Kidney (tissue), 14 donors: ENCODE data around the gene MDFI. TPM values are rescaled to one million over a fixed set of nuclear protein-coding genes. Genes with fewer than 3 reads are reported as not detected.

Experiments used
- DNase-seq, 5 donors: peaks; one replicate each; pipeline ENCODE4 v3.0.0-alpha.2; 2013 to 2020
- FAIRE-seq: peaks from 2 replicates; lab custom pipeline; 2012; peaks lifted over from hg19 to GRCh38; lab: Jason Lieb, UNC
- H3K27ac ChIP-seq, 2 donors: one replicate each; pipeline ENCODE4 v1.7.0; 2013; ENCODE audit warnings: low read depth in 2 of 2, low read length in 2 of 2, inconsistent platforms in 1 of 2
- H3K27me3 ChIP-seq: one replicate; pipeline ENCODE4 v1.7.1; 2013; ENCODE audit warnings: low read length, inconsistent platforms; ENCODE audit not compliant: control insufficient read depth, insufficient read depth
- H3K36me3 ChIP-seq, 3 donors: one replicate each; pipeline versions ENCODE4 v1.7.0 to v1.7.1; 2013; ENCODE audit warnings: low read length in 3 of 3, control low read depth in 1 of 3, inconsistent platforms in 1 of 3; ENCODE audit not compliant: insufficient read depth in 3 of 3, control insufficient read depth in 2 of 3
- H3K4me1 ChIP-seq, 3 donors: one replicate each; pipeline versions ENCODE4 v1.7.0 to v1.7.1; 2013; ENCODE audit warnings: low read length in 3 of 3, inconsistent platforms in 1 of 3, low read depth in 1 of 3; ENCODE audit not compliant: control insufficient read depth in 2 of 3, insufficient read depth in 2 of 3
- H3K4me3 ChIP-seq, 3 donors: one replicate each; pipeline versions ENCODE4 v1.7.0 to v1.8.1; 2013; ENCODE audit warnings: low read length in 3 of 3, control low read depth in 1 of 3, inconsistent platforms in 1 of 3
- H3K9ac ChIP-seq, 3 donors: one replicate each; pipeline versions ENCODE4 v1.7.0 to v1.7.1; 2013; ENCODE audit warnings: low read length in 3 of 3, control low read depth in 1 of 3, inconsistent platforms in 1 of 3
- H3K9me3 ChIP-seq, 3 donors: one replicate each; pipeline versions ENCODE4 v1.7.0 to v1.7.1; 2013; ENCODE audit warnings: low read length in 3 of 3, control low read depth in 1 of 3, inconsistent platforms in 1 of 3; ENCODE audit not compliant: control insufficient read depth in 2 of 3, insufficient read depth in 1 of 3
- CTCF ChIP-seq: IDR thresholded peaks from 3 replicates; pipeline ENCODE4 v1.5.1; 2012; ENCODE audit warnings: mild to moderate bottlenecking, moderate library complexity, borderline replicate concordance; ENCODE audit not compliant: insufficient read depth; ENCODE audit errors: extremely low read depth
- intact Hi-C: fragments of 100-400 bp; cut with DNase I; formaldehyde crosslinking; loops from one replicate; pipeline ENCODE4 v1.11.1; 2022
- polyA plus RNA-seq: library from polyadenylated mRNA; stranded (reverse); fragments of 350-450 nt; fragmentation: Illumina TruSeq; extraction: RNeasy Lipid Tissue Mini Kit (QIAGEN cat#74804); gene quantifications from one replicate; pipeline ENCODE4 v1.2.3, GENCODE V29; 2014; ENCODE audit warnings: low read depth, low replicate concordance; ENCODE audit not compliant: insufficient read depth
- total RNA-seq: library from RNA; stranded (reverse); fragmentation: NEBNext Ultra II Directional; extraction: Animal tissue kit (Norgen Biotek cat#: 25700); gene quantifications from one replicate; pipeline ENCODE4 v1.2.1, GENCODE V29; 2021
- donor health status: control.
- donor health status: control.
- donor health status: control.
- donor health status: control.
- donor health status: control.
- donor health status: DM: yes; HTN: yes; CAD: no.
- donor health status: Normal renal cell carcinoma (clear cell type).

Gene MDFI
- total and polyA plus RNA-seq, 2 donors from 2014 or later: 2.3 to 16.9 TPM

GRCh38 chr6:41674231-41675000, 36.1 kb downstream of the MDFI start:
- H3K27ac ChIP-seq: no peak overlapping the region
- H3K4me3 ChIP-seq: no peak overlapping the region
- H3K9me3 ChIP-seq: no peaks in the 10 kb centered on the region
- TF ChIP-seq CTCF: no peak
- intact Hi-C loops: no loop called here
- no peaks in the 10 kb centered on the region for H3K27me3 ChIP-seq
- no peaks in the 10 kb centered on the region for H3K4me1 ChIP-seq
- H3K36me3 ChIP-seq: no peaks in the 10 kb centered on the region
- FAIRE-seq (no peak), DNase-seq (peak in 2 of 5 donors; percentile 22 to 35)
- H3K9ac ChIP-seq: no peak overlapping the region

GRCh38 chr6:41675176-41675775, 37.0 kb downstream of the MDFI start:
- no peaks in the 10 kb centered on the region for H3K9me3 ChIP-seq
- intact Hi-C loops: loop anchor here (5.0 kb wide), 1 partner anchor 308 kb away; no protein-coding TSS in a partner anchor
- H3K36me3 ChIP-seq: no peaks in the 10 kb centered on the region
- H3K4me3 ChIP-seq: no peak overlapping the region
- no peaks in the 10 kb centered on the region for H3K4me1 ChIP-seq
- H3K9ac ChIP-seq: no peak overlapping the region
- H3K27me3 ChIP-seq: no peaks in the 10 kb centered on the region
- no peak for TF ChIP-seq CTCF
- peak in 2 of 5 donors; percentile 36 to 48 for DNase-seq
- FAIRE-seq: no peak
- no peak overlapping the region for H3K27ac ChIP-seq

DNA sequence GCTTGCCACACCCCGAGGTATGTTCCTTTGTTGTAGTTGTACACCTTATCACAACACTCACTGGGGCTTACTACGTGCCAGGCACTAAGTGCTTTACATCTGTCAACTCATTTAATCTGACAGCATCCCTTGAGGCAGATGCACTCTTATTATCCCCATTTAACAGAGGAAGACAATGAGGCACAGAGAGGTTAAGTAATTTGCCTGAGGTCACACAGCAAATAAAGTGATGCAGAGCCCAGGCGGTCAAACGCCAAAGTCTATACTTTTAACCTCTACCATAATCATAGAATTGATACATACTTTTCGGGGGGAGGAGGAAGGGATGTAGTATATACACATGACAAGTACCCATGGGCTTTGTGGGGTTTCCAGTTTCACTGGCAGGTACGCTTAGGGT, 37.7 kb downstream of the MDFI start:
- Histone ChIP-seq H3K4me1 (no peaks in the 10 kb centered on the region), H3K36me3 (no peaks in the 10 kb centered on the region), H3K27ac (no peak overlapping the region), H3K9ac (no peak overlapping the region), H3K9me3 (no peaks in the 10 kb centered on the region), H3K4me3 (no peak overlapping the region), H3K27me3 (no peaks in the 10 kb centered on the region)
- peak in 1 of 5 donors; percentile 13 for DNase-seq
- intact Hi-C loops: loop anchor here (5.0 kb wide), 1 partner anchor 309 kb away; no protein-coding TSS in a partner anchor
- FAIRE-seq: no peak
- TF ChIP-seq CTCF: no peak
